Ramos (cell line): ENCODE results near the gene ANXA3.
"Not testable (repeated sequence)": the region's sequence is repeated elsewhere in the genome, so short reads cannot be mapped to it uniquely, and the experiment has no call there.

Experiments
- in situ Hi-C: fragments of 300-500 bp; cut with MboI; formaldehyde crosslinking; loops from one replicate; pipeline ENCODE4 v1.14.3; 2022; ENCODE audit warnings: low sequenced_read_pairs; ENCODE audit not compliant: unreplicated experiment

Gene ANXA3

DNA sequence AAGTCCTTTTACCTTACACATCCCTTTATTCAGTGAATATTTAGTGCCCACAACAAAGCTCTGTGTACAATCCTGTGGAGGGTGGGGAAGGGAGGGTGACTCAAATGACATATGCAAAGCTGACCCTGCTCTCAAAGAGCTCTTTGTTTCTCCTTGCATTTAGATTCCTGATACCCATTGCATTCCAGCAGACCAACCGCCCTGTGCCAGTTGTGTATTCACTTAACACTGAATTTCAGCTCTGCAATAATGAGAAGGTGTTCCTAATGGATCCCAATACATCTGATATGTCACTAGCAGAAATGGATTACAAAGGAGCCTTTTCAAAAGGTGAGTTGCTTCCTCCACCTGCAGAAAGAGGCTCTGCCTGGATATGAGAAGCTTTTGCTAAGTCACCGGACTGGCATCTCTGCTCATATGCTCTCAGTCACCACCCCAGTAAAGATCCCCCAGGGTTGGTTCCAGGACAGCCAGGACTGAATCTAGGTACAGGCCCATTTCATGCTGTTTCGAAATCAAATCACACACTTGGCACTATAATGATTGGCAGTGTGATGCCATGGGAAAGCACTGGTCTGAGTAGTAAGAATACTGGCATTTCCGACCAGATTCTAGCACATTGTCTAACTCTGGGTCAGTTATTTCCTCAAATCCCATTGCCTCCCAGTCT, 17.1 kb upstream of the ANXA3 start:
- in situ Hi-C loops, result no loop called here

DNA sequence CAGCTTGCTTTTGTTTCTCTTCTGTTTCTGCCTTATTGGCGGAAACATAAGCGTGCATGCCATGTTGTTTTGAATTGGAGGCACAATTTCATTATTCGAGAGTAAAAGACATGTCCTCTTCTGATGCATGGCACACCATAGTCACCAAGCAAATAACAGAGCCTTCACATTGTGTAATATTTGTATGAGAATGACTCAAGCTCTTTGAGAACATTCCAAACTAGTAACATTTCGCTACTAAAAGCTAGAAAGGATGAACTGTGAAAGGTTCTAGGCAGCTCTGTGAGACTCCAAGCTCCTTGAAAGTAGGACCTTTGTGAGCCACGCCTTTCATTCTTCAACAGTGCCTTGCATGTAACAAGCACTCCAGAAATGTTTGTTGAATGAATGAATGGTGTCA, 9.2 kb upstream of the ANXA3 start:
- in situ Hi-C loops, result no loop called here

DNA sequence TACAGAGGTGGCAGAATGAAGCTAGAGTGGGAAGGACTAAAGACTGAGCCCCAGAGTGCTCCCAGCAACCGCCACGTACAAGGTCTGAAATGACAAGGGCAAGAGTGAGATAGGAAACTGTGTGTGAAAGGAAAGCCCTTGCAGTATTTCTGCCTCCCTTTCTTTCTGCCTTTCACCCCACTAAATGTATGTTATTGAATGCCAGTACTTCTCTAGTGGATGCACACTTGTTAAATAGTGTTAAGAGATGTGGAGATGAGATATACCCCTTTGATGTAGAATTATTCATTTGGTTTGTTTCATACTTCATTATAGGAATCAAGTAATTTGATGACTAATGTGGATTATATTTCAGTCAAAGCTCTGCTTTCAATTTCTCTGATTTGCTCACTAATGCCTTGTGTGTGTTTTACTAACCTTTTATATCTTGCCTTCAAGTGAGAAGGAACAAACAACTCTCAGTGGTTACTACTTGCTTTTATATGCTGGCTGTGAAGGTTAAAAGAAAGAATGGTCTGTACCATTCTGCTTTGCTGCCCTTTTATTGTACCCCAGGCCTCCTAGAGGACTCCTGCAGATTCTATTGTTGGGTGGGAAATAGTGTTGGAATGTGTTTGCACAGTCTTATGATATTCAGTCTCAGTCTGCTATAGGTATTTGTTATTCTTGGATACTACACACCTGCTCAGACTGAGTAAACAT, 8.0 kb upstream of the ANXA3 start:
- in situ Hi-C loops, result no loop called here

DNA sequence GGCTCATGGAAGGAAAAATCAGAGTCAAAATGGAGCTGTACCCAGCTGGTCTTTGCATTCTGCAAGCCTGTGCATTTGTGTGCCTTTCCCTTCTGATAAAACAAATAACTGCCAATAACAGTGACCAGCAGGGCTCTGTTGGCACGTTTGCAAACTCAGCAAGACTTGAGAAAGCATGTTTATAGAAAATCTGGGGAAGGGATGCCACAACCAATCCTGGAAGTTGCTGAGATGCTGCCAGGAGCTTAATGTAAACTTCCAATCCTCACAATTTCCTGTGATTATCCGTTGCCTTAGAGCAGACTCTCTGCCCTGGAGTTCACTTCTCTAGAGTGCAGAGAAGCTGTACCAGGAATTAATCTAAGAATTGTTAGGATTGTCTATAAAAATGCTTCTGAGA, 6.9 kb upstream of the ANXA3 start:
- in situ Hi-C loops, result no loop called here

DNA sequence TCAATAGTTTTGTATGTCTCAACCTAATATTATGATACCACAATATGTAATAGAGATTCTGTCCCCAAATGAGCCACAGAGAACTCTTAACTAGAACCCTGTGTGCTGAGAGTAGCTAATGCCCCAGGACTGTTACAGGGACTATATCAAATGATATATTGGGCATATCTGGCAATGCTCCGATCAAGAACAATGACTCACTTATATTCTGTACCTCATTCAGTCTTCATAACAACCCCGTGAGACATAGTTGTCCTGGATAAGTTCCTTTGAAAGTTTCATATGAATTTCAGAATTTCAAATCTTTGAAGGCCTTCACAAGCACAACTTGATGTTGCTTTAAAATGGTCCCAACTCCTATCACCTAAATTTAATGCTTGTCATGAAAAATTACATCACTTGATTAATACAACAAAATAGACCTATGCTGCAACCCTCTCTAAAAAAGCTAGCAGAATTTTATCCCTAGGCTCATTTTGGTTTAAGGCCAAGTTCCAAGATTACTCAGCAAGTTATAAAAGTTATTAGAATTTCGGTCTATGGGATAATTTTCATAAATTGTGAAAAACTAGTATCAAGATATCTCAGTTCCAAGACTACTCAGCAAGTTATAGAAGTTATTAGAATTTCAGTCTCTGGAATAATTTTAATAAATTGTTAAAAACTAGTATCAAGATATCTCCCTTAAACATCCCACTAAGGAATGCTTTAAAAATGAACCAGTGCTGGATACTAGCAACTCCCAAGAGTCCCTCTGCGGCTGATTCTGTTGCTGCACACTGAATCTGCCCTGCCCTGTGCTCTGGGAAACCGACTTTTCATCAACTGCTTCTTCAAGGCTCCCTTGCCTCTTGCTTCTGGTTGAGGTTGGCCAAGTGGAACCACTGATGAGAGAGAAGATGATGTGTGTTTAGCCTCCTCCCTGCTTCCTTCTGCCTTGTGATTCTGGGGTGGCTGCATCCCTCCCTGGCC, 6.0 kb upstream of the ANXA3 start:
- in situ Hi-C loops, result no loop called here

DNA sequence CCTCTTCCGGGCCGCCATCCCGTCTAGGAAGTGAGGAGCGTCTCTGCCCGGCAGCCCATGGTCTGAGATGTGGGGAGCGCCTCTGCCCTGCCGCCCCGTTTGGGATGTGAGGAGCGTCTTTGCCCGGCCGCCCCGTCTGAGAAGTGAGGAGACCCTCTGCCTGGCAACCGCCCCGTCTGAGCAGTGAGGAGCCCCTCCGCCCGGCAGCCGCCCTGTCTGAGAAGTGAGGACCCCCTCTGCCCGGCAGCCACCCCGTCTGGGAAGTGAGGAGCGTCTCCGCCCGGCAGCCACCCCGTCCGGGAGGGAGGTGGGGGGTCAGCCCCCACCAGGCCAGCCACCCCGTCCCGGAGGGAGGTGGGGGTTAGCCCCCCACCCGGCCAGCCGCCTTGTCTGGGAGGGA, 3.7 kb upstream of the ANXA3 start:
- in situ Hi-C loops, result not testable (repeated sequence)

DNA sequence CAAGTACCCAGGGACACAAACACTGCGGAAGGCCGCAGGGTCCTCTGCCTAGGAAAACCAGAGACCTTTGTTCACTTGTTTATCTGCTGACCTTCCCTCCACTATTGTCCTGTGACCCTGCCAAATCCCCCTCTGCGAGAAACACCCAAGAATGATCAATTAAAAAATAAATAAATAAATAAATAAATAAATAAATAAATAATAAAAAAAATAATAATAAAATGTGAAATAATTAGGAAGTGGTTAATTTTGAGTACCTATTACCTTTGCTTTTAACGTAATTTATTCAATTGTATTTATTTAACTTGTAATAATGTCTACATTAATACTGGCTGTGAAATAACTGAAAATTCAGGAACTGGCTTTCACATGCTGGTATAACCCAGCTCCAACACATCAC, 2.7 kb upstream of the ANXA3 start:
- in situ Hi-C loops, result not testable (repeated sequence)

DNA sequence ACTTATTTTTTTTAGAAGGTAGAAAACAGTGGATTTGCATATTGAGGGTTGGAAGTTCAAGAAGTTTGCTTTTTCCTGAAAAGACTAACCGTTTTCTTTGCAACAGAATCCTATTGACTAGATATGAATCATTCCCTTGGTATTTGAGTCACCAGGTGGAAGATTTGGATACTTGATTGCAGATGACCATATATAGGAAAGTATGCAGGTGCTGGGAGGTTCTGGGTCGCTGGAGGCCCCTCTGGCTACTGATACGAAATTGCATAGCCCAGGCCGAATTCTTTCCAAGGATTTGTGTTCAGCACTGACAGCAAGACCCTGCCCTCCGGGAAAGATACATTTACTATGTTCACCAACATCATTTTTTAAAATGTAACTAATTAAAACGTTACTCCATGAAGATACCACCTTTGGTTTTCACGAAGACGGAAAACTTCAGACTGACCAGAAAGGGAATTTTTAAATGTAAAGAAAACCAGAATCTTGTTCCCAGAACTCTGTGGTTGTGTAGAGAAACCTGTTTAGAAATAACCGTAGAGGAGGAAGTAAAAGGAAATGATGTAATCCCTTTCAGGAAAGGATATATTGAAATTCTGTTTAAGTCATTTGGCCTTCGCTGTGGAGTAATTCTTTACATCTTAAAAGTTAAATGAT, 946 bp downstream of the ANXA3 start:
- in situ Hi-C loops, result no loop called here

DNA sequence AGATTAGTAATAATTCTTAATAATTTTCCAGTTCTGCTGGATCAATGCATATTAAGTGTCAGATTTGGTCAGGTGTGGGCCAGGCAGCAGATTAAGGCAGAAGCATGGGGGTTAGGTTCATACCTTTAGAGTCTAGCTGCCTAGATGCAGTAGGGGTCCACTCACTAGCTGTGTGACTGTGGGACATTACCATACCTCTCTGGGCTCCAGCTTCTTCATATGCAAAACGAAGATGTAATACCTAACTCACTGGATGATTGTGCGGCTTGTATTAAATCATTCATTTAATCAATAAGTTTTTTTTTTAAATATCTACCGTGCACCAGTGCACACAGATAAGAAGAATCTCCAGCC, 1.4 kb downstream of the ANXA3 start:
- in situ Hi-C loops, result no loop called here

DNA sequence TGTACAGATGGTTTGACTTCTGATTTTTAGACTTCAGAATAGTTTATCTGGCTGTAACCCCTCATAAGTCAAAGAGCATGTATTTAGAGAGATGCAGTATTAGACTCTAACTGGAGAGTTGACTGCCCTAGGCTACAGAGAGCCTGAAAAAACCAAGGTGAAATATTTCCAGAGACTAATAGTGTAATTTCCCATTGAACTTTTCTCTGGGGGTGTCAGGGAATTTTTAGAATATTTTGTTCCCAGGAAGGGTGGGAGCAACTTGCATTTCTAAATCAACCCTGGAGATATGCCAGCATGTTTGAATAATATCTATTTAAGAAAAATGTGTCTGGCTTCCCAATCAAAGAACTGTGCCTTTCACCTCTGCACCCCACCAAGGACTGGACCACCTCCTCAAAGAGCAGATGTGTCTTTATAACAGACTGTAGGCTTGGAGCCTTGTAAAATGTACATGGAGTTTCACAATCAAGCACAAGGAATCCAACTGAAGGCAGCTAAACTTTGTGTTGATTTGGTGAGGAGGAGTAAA, 2.0 kb downstream of the ANXA3 start:
- in situ Hi-C loops, result no loop called here

DNA sequence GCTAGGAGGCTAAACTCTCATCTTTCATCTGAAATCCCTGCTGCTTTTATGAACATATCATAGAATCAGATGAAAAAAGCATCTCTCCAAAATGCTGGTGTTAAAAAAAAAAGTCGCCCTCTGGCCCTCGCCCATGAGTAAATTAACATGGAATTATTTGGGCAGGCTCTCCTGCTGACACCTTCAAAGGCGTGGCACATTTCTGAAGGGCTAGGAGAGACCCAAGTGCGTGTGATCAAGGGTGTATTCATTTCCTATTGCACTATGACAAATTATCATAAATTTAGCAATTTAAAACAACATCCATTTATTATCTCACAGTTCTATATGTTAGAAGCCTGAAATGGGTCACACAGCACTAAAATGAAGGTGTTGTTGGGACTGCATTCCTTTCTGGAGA, 5.1 kb downstream of the ANXA3 start:
- in situ Hi-C loops, result no loop called here

DNA sequence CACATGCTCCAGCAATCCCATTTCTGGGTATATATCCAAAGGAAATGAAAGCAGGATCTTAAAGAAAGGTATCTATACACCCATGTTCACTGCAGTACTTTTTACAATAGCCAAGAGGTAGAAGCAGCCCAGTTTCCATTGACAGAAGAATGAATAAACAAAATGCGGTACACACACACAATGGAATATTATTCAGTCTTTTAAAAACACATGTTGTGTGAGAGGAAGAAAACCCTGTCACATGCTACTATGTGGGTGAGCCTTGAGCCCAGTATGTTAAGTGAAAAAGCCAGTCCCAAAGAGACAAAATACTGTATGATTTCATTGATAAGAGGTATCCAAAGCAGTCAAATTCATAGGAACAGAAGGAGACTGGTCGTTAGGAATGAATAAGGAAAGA, 6.3 kb downstream of the ANXA3 start:
- in situ Hi-C loops, result no loop called here

DNA sequence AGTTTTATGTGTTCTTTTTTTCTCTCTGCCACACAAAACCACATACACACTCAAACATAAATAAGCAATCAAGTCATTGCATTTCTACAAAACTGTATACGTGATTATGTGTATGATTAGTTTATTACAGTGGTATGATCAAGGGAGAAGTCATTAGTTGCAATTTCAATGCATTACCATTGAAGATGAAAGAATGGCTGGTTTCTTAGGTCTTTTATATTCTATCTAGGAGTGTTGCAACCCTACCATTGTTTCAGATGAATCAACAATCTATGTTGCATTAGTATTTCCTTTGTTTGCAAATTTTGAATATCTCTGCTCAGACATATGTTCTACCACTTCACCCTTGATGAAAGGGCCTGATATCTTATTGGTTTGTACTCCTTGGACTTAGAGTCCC, 6.8 kb downstream of the ANXA3 start:
- in situ Hi-C loops, result no loop called here

DNA sequence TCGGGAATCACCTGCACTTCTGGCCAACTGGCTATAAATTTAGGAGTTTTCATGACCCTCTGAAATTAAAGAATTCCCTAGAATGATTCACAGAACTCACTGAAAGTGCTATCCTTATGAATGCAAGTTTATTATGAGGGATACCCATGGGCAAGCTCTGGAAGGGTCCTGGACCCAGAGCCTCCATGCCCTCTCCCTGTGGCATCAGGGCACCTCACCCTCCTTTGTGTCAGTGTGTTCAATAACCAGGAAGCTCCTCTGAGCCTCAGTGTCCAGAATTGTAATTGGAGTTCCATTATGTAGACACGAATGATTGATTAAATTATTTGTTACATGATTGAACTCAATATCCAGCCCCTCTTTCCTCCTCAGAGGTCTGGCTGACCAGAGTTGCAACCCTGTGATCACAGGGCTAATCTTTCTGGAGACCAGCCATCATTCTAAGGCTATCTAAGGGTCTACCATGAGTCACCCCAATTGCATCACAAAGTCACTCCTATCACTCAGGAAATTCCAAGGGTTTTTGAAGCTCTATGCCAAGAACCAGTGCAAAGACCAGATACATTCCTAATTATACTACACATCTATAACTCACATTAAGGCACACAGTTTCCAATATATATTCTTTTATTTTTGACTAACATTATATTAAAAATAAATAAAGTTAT, 8.9 kb downstream of the ANXA3 start:
- in situ Hi-C loops, result no loop called here

DNA sequence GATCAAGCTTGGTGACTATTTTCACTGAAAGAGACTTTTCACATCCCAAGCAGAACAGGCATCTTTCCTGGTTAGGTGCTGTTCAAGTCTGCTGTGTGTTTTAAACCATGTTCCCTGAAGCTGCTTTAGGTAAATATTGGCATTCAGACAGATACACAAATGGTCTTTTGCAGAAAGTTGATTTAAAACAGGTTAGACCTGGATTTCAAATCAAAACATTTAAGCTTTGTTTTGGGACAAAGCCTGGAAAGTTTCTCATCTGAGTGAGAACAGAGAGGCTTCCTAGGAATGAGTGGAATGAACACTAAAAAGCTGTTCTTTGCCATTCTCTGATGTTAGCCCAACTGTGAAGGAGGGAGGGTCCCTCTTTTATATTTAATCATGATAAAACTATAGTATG, 10.1 kb downstream of the ANXA3 start:
- in situ Hi-C loops, result no loop called here

DNA sequence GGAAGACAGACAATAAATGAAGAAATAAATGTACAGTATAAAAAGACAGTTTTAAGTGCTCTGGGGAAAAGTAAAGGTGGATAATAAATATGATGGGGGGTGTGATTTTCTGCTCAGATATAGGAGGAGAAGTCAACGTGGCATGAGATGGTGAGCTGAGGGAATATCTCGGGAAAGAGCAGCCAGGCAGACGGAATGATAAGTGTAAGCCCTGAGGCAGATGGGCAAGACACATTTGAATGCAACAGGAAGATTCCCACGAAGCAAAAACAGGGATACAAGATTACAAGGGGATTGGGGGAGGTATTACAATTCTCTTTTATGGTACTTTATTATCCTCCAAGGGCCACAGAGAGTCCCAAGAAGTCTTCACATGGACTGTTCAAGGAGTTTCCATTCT, 11.1 kb downstream of the ANXA3 start:
- in situ Hi-C loops, result no loop called here

DNA sequence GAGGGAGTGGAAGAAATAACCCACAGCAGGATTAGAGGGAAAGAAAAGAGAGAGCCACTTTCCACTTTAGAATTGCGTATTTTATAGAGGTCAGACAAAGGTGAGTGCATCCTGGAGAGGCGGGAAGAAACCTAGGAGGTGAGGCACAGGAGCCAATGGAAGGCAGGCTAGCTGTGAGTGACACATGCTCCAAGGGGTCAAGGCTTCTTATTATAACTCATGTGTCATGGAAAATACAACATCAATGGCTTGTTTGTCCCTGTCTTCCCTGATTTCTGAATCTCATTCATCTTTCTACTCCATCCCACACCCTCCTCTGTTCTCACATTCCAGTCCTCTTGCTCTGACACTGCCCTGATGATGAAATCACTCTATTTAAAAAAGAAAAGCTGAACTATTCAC, 14.4 kb downstream of the ANXA3 start:
- in situ Hi-C loops, result no loop called here

DNA sequence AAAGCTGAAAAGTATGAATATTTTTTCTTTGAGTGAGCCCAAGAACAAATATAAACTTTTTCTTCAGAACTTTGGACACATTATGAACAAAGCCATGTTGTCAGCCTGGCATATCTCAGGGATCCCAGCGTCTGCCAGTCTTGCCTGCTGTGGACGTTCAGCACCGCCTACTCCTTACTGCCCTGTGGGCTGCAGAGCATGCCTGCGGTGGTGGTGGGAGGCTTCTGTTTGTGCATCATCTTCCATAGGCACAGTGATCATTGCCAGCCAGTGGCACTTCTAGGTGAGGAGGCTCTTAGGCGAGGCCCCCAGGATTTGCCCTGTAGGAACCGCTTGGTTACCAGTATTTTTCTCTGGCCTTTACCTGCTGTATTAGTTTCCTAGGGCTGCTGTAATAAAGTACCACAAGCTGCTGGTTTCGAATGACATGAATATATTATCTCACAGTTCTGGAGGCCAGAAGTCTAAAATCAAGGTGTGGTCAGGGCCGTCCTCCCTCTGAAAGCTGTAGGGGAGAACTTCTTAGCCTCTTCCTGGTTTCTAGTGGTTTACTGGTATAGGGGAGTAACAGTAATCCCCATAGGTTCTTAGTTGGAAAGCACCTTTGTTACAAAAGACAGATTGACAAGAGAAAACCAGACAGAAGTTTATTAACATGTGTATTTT, 15.4 kb downstream of the ANXA3 start:
- in situ Hi-C loops, result no loop called here

DNA sequence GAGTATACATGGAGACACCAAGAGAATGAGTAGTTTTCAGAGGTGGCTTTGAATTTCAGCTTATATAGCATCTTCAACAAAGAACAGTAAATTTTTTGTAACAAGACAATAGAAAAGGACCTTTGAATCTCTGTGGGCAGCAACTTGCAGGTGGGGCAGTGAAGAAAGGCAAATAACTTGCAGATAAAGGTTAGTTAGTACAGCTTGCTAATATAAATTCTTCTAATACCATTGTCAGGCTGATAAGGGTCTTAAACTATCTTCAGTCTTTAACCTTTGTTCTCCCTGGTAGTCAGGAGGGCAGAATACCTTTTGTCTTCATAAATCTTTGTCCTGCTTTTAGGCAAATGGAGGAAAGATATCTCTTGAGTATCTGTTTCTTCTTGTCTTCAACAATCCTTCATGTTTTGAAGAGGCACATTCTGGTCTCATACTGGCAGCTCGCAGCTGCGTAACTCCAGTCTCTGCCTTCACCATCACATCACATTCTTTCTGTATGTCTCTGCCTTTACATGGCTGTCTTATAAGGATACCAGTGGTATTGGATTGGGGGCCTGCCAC, 16.0 kb downstream of the ANXA3 start:
- in situ Hi-C loops, result no loop called here
